Dedifferentiated amniotic fluid mesenchymal stem cell (primary cell): ENCODE results near the gene ACTL9.
"Not testable (repeated sequence)": the region's sequence is repeated elsewhere in the genome, so short reads cannot be mapped to it uniquely, and the experiment has no call there.

ENCODE experiments used
- DNase-seq: peaks from one replicate; pipeline ENCODE4 v3.0.0-alpha.2; 2016; ENCODE audit errors: extremely low spot score

ACTL9 gene, protein sequence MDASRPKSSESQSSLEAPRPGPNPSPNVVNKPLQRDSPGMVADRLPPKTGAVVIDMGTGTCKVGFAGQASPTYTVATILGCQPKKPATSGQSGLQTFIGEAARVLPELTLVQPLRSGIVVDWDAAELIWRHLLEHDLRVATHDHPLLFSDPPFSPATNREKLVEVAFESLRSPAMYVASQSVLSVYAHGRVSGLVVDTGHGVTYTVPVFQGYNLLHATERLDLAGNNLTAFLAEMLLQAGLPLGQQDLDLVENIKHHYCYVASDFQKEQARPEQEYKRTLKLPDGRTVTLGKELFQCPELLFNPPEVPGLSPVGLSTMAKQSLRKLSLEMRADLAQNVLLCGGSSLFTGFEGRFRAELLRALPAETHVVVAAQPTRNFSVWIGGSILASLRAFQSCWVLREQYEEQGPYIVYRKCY

DNA sequence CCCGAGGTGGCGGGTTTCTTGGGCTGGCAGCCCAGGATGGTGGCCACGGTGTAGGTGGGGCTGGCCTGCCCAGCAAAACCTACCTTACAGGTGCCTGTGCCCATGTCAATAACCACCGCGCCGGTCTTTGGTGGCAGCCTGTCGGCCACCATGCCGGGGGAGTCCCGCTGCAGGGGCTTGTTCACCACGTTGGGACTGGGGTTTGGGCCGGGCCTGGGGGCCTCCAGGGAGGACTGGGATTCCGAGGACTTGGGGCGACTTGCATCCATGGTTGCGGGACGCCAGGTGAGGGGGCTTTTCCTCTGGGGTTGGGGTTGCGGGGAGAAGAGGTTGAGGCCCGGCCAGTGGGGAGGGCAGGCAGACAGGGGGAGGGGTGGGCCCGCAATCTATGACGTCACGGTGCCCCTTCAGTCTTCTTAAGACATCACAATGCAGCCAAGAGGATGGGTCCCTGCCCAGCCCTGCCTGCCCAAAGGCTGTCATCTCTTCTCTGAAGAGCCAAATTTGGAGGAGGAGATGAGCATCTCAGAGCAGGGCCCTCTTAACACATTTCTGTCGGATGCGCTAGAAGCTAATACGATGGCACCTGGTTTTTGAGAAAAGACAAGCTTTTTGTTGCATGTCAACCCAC is at the start of gene ACTL9:
Gene ACTL9 (minus strand): TSS at position 363 of the 631 bp plus-strand sequence. CDS start 94 bp downstream, at position 269.
- no peak for DNase-seq

DNA sequence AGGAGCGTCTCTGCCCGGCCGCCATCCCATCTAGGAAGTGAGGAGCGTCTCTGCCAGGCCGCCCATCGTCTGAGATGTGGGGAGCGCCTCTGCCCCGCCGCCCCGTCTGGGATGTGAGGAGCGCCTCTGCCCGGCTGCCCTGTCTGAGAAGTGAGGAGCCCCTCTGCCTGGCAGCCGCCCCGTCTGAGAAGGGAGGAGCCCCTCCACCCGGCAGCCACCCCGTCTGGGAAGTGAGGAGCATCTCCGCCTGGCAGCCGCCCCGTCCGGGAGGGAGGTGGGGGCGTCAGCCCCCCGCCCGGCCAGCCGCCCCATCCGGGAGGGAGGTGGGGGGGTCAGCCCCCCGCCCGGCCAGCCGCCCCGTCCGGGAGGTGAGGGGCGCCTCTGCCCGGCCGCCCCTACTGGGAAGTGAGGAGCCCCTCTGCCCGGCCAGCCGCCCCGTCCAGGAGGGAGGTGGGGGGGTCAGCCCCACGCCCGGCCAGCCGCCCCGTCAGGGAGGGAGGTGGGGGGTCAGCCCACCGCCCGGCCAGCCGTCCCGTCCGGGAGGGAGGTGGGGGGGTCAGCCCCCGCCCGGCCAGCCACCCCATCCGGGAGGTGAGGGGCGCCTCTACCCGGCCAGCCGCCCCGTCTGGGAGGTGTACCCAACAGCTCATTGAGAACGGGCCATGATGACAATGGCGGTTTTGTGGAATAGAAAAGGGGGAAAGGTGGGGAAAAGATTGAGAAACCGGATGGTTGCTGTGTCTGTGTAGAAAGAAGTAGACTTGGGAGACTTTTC is 40.9 kb upstream of the ACTL9 start:
- not testable (repeated sequence) for DNase-seq

DNA sequence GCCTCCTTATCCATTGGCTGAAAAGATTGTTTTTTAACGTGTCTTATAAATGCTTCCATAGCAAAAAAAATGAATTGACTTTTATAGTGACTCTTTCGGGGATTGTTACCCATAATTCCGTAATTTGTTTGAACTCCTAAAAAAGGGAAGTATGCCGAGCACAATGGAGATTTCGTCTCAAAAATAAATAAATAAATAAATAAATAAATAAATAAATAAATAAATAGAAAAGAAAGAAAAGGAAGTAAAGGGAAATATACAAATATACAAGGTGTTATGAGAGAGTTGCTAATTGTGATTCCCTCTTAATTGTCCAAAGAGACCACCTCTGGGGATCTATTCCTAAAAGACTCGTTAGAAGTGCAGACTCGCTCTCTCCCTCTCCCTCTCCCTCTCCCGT is 39.8 kb upstream of the ACTL9 start:
- no peak for DNase-seq

DNA sequence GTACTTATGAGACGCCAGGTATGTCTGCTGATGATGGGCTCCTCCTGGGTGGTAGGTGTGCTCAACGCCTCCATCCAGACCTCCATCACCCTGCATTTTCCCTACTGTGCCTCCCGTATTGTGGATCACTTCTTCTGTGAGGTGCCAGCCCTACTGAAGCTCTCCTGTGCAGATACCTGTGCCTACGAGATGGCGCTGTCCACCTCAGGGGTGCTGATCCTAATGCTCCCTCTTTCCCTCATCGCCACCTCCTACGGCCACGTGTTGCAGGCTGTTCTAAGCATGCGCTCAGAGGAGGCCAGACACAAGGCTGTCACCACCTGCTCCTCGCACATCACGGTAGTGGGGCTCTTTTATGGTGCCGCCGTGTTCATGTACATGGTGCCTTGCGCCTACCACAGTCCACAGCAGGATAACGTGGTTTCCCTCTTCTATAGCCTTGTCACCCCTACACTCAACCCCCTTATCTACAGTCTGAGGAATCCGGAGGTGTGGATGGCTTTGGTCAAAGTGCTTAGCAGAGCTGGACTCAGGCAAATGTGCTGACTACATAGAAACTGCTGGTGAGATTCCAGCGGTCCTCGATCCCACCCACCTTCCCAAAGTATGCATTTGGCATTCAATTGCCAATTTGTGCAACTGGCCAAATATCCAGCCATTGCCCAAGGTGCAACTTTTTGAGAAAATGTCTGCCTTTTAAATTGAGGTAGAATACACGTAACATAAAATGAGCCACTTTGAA is 33.0 kb upstream of the ACTL9 start:
- no peak for DNase-seq

DNA sequence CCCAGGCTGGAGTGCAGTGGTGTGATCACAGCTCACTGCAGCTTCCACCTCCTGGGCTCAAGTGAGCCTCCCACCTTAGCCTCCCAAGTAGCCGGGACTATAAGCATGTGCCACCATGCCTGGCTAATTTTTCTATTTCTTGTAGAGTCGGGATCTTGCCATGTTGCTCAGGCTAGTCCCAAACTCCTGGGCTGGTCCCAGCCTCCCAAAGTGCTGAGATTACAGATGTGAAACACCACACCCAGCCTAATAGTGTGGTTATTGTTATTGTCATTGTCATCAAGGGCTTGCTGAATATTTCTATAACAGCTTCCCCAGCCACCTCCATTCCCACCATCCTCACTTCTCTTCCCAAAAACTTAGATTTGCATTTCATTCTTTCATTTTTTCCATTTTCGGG is 25.7 kb upstream of the ACTL9 start:
- DNase-seq = no peak

DNA sequence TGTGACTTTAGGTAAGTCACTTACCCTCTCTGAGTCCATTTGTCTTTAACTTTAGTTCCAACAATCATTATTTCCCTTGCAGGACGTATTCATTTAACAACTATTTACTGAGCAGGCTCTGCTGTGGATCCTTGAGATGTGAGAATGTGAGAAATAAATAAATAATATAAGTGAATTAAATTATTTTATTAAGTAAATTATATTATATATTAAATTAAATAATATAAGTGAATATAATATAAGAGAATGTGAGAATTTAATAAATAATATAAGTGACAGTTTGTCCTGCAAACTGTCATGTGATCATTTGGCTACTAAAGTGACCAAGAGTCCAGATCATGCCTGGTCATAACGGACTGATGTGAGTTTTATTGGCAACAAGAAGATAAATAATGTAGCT is 23.4 kb upstream of the ACTL9 start:
- no peak for DNase-seq

DNA sequence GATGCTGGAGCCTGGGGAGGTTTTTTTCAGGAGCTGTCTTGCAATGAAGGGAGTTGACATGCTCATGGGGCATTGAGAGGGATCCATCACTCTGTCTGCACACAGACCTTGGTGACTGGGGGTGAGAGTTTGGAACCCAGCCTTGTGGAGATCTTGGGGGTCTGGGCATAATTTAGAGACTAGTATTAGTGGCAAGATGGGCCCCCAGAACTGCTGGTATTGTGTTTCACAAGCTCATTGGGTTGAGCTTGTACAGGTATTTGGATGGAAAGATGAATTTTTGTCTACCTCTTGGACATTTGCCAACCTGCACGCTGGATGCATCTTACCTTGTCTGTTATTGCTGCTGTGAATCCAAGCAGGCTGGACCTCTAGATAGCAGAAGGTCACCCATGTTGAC is 22.7 kb upstream of the ACTL9 start, which contains the start of gene OR2Z1:
Gene OR2Z1 (plus strand): TSS at position 301 of the 400 bp plus-strand sequence. CDS start 9,395 bp downstream, outside the sequence.
- DNase-seq = no peak

DNA sequence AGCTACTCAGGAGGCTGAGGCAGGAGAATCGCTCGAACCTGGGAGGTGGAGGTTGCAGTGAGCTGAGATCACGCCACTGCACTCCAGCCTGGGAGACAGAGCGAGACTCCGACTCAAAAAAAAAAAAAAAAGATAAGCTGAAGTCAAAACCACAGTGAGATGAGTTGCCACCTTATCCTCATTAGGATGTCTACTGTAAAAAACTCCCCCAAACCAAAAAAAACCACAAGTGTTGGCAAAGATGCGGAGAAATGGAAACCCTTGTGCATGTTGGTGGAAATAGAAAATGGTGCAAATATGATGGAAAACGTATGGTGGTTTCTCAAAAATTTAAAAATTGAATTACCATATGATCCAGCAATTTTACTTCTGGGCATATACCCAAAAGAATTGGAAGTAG is 11.7 kb upstream of the ACTL9 start:
- not testable (repeated sequence) for DNase-seq

DNA sequence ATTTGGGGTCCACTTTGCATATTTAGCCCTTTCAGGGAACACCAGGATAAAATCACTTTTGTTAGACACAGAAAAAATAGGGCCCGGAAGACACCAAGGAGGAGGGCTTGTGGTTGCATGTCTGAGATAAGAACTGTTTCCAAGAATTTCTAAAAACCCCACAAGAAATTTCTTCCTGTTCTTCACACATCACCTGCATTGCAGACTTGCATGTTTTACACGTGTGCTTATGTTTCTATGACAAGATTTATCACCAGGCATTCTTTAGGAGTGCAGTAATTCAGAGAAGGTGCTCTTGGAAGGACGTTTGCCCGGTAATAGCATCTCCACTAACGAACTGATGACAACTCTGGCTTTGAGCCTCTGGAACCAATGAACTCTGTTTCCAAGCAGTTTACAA is 7.1 kb upstream of the ACTL9 start:
- DNase-seq = no peak

DNA sequence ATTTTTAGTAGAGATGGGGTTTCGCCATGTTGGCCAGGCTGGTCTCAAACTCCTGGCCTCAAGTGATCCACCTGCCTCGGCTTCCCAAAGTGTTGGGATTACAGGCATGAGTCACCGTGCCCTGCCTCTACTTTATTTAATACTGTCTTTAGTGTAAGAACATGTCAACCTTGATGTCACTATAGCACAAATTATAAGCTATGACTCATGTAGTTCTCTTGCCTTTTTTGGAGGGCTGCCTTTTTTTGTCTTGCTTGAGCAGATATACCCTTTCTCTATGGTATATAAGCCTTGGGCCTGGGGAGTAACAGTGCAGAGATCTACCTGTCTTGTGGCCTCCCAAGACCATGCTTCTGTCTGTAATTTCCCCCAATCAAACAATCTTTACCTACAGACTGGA is 6.7 kb upstream of the ACTL9 start:
- not testable (repeated sequence) for DNase-seq

DNA sequence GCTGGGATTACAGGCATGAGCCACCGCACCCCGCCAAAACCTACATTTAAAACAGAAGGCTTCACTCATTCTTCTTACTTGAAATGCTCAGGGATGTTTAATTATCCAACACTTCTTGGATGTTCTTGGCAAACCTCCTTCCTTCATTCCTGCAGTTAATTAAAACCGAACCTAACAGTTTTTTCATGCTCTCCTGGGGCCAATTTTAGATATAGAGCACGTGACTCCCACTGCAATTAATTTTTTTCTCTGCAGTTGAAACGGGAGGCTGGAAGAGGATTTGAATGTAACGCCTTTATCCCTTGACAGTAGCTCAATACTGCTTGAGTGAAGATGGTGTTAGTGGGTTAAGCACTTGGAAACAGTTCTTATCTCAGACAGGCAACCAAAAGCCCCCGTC is 4.6 kb upstream of the ACTL9 start:
- no peak for DNase-seq

DNA sequence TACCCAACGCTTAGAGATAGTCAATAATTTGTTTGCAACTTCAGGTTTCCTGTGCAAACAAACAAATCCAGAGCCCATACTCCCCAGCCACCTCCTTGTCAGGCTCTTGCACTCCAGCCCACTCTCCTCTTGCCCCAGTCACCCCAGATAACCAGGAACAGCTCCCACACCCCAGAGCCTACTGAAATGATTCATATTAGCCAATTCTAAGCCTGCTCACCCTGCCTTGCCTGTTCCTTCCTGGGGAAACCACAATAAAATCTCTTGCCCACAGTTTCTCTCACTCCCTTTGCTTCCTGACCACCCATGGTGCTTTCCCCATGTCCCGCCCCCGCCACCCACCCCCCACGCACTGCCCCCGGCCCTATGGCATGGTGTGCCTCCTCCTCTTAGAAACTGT is 3.8 kb upstream of the ACTL9 start:
- DNase-seq = no peak

DNA sequence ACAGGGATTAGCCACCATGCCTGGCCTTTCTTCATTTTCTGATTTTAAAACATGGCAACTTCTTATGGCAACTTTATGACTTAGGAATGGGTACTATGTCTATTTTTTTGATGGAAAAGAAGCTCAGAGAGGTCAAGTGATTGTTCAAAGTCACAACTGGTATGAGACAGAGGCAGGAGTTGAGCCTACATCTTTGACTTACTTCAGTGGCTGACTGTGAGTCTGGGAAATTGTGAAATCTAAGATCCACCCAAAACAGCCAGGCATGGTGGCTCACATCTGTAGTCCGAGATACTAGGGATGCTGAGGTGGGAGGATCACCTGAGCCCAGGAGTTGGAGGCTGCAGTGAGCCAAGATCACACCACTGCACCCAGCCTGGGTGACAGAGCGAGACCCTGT is 2.4 kb upstream of the ACTL9 start:
- no peak for DNase-seq

DNA sequence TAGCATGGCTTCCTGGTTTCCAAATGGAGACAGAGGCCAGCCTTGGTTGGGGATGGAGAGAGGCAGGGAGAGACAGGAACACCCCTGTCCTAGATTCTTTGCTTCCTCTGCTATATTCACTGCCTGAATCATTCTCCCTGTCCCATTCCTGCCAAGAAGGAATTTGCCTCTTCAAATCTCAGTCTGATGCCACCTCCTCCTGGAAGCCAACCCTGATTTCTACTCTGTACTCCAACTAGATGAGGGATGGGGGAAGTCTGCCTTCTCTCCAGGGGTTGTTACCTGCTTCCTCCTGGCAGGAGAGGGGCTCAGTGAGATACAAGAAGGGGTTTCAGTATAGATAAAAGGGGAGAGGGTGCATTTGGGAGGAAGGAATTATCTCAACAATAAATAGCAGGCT is 1.3 kb upstream of the ACTL9 start:
- DNase-seq = no peak

DNA sequence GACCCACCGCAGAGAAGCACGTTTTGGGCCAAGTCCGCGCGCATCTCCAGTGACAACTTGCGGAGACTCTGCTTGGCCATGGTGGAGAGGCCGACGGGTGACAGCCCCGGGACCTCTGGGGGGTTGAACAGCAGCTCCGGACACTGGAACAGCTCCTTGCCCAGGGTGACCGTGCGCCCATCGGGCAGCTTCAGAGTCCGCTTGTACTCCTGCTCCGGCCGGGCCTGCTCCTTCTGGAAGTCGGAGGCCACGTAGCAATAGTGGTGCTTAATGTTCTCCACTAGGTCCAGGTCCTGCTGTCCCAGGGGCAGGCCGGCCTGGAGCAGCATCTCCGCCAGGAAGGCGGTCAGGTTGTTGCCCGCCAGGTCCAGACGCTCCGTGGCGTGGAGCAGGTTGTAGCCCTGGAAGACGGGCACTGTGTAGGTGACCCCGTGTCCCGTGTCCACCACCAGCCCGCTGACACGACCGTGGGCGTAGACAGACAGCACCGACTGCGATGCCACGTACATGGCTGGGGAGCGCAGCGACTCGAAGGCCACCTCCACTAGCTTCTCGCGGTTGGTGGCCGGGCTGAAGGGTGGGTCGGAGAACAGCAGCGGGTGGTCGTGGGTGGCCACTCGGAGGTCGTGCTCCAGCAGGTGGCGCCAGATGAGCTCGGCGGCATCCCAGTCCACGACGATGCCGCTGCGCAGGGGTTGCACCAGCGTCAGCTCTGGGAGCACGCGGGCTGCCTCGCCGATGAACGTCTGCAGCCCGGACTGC is 743 bp downstream of the ACTL9 start:
- DNase-seq = no peak

DNA sequence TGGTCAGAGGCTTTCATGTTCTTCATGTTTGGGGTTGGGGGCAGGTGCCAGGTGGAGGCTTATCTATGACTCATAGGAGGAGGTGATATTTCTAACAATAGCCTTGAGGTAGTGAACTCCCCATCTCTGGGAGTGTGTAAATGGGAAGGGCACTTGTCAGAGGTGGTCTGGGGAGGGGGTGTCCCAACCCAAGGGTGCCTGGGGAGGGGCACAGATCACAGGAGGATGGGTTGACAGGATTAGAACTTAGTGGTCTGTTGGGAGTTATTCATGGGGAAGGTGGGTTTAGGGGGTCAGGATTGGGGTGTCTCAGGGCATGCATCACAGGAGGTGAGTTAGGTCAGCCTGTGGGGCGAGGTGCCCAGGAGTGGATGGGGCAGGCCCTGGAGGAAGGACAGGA is 1.6 kb downstream of the ACTL9 start:
- DNase-seq = no peak

DNA sequence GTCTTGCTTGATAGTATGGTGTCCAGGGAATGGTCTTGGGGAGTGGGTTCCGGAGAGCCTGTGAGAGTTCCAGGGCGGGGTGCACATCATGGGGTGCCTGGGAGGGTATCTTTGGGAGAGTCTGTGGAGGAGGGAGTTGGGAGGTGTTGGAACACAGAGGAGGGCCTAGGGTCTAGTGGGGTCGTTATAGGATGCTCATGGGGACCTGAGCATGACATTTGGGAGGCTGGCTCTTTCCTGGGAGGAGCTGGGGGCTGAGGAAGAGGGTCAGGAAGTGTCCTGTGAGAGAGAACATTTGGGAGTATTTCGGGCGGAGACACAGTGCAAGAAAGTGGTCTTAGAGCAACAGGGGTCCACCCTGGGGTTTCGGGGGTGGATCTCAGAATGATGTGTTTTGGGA is 2.7 kb downstream of the ACTL9 start:
- DNase-seq = no peak

DNA sequence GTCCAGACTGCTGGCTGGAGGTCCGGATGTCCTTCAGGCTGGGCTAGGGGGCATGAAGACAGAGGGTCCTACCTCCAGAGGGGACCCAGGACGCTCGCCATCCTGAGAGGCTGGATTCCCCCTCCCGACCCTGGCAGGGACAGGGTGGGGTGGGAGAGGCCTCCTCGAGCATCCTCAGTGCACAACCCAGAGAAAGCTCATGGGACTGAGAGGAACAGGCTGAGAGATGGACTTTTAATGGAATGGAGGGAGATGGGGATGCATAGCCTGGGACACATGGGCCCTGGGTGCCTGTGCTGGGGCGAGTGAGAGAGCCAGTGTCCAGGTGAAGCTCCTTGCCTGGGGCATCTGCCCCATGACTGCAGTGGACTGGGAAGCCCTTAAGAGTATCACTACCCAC is 3.1 kb downstream of the ACTL9 start:
- DNase-seq = no peak

DNA sequence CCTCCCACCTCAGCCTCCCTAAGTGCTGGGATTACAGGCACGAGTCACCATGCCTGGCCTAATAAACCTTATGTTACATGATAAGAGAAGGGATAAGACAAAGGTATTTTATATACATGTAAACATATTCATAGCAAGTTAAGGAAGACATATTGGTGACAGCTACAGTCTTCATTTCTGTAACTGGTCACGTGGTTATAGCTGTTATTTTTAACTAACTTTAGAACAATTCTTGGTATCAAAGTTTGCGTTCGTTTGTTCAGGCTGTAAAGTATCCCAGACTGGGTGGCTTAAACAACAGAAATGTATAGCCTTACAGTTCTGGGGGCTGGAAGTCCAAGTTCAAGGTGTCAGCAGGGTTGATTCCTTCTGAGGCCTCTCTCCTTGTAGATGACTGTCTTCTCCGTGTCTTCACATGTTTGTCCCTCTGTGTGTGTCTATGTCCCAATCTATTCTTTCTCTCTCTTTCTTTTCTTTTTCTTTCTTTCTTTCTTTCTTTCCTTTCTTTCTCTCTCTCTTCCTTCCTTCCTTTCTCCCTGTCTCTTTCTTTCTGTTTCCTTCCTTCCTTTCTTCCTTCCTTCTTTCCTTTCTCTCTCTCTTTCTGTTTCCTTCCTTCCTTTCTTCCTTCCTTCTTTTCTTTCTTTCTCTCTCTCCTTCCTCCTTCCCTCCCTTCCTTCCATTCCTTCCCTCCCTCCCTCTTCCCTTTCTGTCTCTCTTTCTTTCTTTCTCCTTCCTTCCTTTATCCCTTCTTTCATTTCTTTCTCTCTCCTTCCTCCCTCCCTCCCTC is 7.6 kb downstream of the ACTL9 start:
- no peak for DNase-seq

DNA sequence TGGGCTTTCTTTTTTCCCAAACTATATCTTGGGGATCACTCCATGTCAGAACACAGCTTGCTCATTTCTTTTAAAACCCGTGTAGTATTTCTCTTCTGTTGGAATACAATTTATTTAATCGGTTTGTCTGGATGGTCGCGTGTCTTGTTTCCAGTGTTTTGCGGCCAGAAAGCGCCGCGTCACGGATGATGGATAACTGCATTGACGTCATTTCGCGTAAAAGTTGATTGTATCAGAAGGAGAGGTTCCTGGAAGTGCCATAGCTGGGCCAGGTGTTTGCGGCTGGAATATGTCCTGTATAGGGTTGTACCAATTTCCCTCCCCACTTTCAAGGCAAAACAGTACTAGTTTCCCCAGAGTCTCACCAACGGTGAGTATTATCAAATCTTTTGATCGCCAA is 9.7 kb downstream of the ACTL9 start:
- no peak for DNase-seq
